Ureter (tissue), 1 donor: ENCODE results near the gene LIN9. TPM values are rescaled to one million over a fixed set of nuclear protein-coding genes. Genes with fewer than 3 reads are reported as not detected.
"Not testable (repeated sequence)": the region's sequence is repeated elsewhere in the genome, so short reads cannot be mapped to it uniquely, and the experiment has no call there.

ENCODE experiments used
- DNase-seq: peaks from one replicate; pipeline ENCODE4 v3.0.0-alpha.2; 2020; ENCODE audit warnings: low spot score
- total RNA-seq: library from RNA; stranded (reverse); gene quantifications from one replicate; pipeline ENCODE4 v1.2.4, GENCODE V29; 2023
- donor health status: DM: yes; HTN: yes; CAD: no.

The LIN9 gene
- total RNA-seq, result 2.7 TPM

- DNase-seq, result peak; percentile 90
Measured at GRCh38 chr1:226308723-226309397, at the start of gene LIN9. LIN9 (minus strand) TSS chr1:226309164; CDS start chr1:226309139, 25 bp downstream.

GRCh38 chr1:226357416-226357815, 48.5 kb upstream of the LIN9 start:
- DNase-seq, result no peak

- DNase-seq, result no peak
Measured at GRCh38 chr1:226355669-226356551, 46.9 kb upstream of the LIN9 start.

- no peak for DNase-seq
Measured at GRCh38 chr1:226355016-226355415, 46.1 kb upstream of the LIN9 start.

- no peak for DNase-seq
Measured at GRCh38 chr1:226353698-226354525, 44.9 kb upstream of the LIN9 start.

GRCh38 chr1:226351709-226352108, 42.7 kb upstream of the LIN9 start:
- DNase-seq, result no peak

- DNase-seq, result no peak
Measured at GRCh38 chr1:226350519-226350865, 41.5 kb upstream of the LIN9 start.

- no peak for DNase-seq
Measured at GRCh38 chr1:226349801-226350518, 41.0 kb upstream of the LIN9 start.

GRCh38 chr1:226349081-226349480, 40.1 kb upstream of the LIN9 start:
- DNase-seq, result no peak

- no peak for DNase-seq
Measured at GRCh38 chr1:226344441-226345259, 35.7 kb upstream of the LIN9 start.

GRCh38 chr1:226342656-226343055, 33.7 kb upstream of the LIN9 start:
- no peak for DNase-seq

- DNase-seq, result not testable (repeated sequence)
Measured at GRCh38 chr1:226340111-226340510, 31.1 kb upstream of the LIN9 start.

GRCh38 chr1:226337276-226337875, 28.4 kb upstream of the LIN9 start:
- no peak for DNase-seq

GRCh38 chr1:226335661-226336060, 26.7 kb upstream of the LIN9 start:
- no peak for DNase-seq

- DNase-seq, result no peak
Measured at GRCh38 chr1:226332947-226333346, 24.0 kb upstream of the LIN9 start.

GRCh38 chr1:226329237-226329636, 20.3 kb upstream of the LIN9 start:
- DNase-seq, result no peak

GRCh38 chr1:226327761-226328162, 18.8 kb upstream of the LIN9 start:
- no peak for DNase-seq

- DNase-seq, result no peak
Measured at GRCh38 chr1:226325178-226325577, 16.2 kb upstream of the LIN9 start.

- DNase-seq, result no peak
Measured at GRCh38 chr1:226324479-226324878, 15.5 kb upstream of the LIN9 start.

GRCh38 chr1:226322986-226323385, 14.0 kb upstream of the LIN9 start:
- DNase-seq, result no peak
